Fibroblast of villous mesenchyme (primary cell): ENCODE measurements around the gene PSD. TPM values are rescaled to one million over a fixed set of nuclear protein-coding genes. Genes with fewer than 3 reads are reported as not detected.

Source experiments
- DNase-seq: peaks from one replicate; pipeline ENCODE4 v3.0.0-alpha.2; 2010; ENCODE audit warnings: low read depth
- H3K4me3 ChIP-seq: 2 replicates; pipeline ENCODE4 v1.5.1; 2011; ENCODE audit warnings: low read depth, mild to moderate bottlenecking, low read length
- total RNA-seq: library from RNA; depleted of rRNA; stranded (reverse); fragments of >200 nt; gene quantifications from 2 replicates; pipeline ENCODE4 v1.2.3, GENCODE V29; 2012
- TF ChIP-seq, protein P1 (sequence below): IDR thresholded peaks from 2 replicates; pipeline ENCODE4 v1.5.1; 2012; ENCODE audit warnings: low read depth, mild to moderate bottlenecking, low read length; ENCODE audit not compliant: insufficient read depth

The PSD gene
- total RNA-seq, 1 donor, result 2.2 TPM

DNA sequence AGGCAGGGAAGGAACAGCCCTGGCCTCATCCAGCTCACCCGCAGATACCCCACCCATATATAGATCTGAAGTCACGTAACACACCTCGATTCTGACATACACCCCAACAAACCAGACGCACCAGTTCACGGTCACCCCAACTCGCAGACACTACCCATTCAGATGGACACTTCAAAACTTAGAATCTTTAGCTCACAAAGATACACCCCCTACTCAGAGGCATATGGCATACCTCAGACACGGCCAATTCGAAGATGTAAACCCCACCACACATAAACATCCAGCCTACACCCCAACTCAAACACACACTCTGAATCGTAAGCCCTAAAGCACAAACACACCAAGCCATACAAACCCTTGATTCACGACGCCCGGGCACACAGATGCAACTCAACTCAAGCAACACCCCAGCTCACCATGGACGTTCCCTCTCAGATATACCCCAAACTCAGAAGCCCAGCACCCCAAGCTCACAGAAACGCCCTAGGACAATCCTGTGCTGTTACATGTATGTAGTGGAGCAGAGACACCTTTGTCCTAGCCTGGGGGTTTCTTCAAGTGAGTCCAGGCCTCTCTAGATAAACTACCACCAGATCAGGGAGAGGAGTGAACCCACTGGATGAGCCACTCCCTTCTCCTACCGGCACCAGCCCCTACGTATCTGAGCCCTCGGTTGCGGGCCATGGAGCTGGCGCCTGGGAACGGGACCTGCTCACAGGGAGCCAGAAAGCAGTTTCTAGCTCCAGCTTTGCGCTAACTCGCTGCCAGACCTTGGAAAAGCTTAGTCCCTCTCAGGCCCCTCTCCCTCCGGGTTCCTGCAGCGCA lies 8.8 kb downstream of the PSD start:
- DNase-seq, result no peak
- H3K4me3 ChIP-seq, result peak overlapping the region; percentile 57

DNA sequence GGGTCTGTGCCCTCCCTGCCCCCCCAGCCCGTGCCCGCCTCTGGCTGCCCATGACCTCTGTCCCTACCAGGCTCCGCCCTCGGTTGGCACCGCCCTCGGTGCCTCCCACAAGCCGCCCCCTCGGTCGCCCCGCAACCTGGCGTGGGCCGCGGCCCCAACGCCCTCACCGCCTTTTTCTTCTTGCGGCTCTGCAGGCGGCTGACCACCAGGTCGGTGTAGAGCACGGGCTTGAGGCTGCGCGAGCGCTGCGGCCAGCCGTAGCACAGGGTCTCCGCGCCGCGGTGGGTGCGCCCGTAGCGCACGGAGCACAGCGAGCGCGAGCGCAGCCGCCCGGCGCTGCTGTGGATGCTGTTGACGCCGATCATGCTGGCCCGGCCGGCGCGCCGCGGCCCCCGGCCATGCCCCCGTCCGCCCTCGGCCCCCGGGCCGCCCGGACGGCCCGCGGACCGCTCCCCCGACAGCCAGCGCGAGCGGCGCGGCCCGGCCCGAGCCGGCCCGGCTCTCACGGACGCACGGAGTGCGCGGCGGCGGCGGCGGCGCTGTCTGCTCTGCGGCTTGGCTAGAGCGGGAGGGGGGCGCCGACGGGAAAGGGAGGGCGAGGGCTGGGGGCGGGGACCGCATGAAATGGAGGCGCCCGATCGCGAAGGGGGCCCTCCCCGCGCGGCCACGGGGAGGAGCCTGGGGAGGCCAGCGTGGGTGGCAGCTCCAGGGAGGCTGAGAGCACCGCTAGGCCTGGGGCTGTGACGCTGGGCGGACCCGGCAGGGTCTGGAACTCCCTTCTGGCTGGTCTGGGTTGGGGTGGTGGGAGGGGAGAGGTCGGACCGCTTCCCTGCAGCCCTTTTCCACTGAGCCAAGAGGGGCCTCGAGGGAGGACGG lies 9.6 kb downstream of the PSD start:
- peak overlapping the region; percentile 57 for H3K4me3 ChIP-seq
- TF ChIP-seq, protein P1, sequence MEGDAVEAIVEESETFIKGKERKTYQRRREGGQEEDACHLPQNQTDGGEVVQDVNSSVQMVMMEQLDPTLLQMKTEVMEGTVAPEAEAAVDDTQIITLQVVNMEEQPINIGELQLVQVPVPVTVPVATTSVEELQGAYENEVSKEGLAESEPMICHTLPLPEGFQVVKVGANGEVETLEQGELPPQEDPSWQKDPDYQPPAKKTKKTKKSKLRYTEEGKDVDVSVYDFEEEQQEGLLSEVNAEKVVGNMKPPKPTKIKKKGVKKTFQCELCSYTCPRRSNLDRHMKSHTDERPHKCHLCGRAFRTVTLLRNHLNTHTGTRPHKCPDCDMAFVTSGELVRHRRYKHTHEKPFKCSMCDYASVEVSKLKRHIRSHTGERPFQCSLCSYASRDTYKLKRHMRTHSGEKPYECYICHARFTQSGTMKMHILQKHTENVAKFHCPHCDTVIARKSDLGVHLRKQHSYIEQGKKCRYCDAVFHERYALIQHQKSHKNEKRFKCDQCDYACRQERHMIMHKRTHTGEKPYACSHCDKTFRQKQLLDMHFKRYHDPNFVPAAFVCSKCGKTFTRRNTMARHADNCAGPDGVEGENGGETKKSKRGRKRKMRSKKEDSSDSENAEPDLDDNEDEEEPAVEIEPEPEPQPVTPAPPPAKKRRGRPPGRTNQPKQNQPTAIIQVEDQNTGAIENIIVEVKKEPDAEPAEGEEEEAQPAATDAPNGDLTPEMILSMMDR, result no peak
- DNase-seq, result peak; percentile 65

More for the DNA sequence above, 8.8 kb downstream of the PSD start:
- TF ChIP-seq, protein P1, result no peak

DNA sequence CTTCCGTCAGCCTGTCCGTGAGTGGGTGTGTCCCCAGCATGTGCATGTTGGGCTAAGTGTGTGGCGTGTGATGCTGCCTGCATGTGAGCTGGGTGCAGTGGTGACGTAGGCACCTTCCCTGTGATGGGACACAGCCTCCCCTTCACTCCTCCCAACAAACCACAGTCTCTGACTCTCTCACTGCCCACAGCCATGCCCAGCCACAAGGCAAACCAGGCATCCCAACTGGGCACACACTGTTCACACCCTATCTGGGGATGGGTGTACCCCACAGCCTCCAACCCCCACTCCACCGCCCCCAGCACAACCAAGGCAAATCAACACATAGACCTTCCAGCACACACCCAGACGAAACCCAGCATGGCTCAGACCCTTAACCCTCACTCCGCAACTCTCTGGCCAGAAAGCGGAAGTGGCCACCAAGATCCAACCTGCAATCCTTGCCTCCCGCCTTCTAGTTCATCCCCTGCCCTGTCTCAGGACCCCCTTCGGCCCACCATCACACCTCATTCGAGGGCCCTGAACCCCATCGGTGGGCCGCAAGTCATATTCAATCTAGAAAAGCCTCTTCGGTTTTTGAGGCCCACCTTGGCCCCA lies 10.4 kb downstream of the PSD start:
- TF ChIP-seq, protein P1, result no peak
- peak overlapping the region; percentile 57 for H3K4me3 ChIP-seq
- DNase-seq, result peak; percentile 51

DNA sequence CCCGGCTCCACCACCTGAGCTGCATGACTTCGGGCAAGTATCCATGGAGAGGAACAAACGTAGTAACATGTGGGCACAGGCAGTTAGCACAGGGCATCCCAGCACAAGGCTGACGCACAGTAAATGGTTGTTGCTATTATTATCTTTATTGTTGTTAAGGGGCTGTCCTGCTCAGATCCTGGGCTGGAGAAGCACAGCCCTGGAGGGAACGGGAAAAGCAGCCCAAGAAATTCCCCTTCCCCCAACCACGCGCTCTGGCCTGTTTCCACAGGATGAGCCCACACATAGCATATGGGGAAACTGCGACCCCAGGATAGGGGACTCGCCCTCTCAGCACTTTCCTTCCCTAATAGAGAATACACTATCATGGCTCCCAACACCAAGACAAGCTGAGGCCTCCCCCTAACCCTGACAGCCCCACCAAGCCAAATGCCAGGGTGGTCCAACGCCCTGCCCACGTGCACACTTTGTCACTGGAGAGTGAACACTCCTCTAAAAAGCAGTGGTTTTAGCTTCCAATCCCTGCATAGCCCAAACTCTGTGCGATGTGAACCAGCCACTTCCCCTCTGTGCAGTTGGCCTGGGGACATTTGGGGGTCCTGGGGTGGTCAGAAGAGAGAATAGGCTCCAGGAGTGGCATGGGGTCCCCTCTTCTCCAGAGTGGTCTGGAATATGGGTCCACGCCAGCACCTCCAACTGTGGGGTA lies 11.0 kb downstream of the PSD start:
- TF ChIP-seq, protein P1, result no peak
- DNase-seq, result peak; percentile 22
- H3K4me3 ChIP-seq, result no peak overlapping the region

DNA sequence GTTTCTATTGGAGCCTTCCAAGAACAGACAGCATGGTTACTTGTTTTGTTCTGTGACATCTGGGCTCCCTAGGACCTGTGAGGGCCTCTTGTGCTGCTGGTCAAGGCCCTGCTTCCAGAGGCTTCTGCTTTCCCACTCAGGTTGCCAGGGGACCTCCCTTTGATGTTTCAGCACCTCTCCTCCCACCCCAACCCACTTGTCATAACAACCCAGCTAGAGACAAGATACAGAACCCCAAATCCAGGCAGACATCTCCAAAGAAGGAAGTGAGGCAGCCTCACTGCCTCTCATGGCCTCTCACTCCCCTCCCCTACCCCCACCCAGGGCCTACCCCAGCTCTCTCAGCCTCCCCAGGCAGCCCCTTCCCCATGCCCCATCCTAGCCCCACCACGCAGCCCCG lies 11.8 kb downstream of the PSD start:
- TF ChIP-seq, protein P1, result no peak
- no peak overlapping the region for H3K4me3 ChIP-seq
- peak; percentile 77 for DNase-seq

DNA sequence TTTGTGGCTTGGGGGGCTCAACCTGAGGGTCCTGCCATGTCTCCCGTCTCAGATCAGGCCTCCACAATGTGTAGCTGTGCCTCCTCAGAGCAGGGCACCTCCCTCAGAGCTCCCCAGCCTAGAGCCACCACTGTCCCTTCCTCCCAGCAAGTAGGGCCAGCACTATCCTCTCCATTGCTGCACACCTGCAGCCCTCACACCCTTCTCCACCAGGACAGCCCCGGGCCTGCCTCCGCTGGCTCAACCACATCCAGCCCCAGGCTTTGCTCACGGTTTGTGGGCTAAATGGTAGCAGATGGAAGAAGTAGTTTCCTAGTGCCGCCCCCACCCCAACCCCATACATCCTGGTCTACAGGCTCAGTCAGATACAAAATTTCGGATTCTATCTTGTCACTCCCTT lies 13.0 kb downstream of the PSD start:
- no peak for DNase-seq
- no peak overlapping the region for H3K4me3 ChIP-seq
- TF ChIP-seq, protein P1, result no peak
